Astrocyte of the cerebellum (primary cell): ENCODE results near the gene AK3.

ENCODE experiments used
- DNase-seq: peaks from one replicate; pipeline ENCODE4 v3.0.0-alpha.2; 2011; ENCODE audit warnings: low read depth
- H3K4me3 ChIP-seq: 2 replicates; pipeline ENCODE4 v1.5.1; 2011; ENCODE audit warnings: mild to moderate bottlenecking, low read depth, low read length, moderate library complexity
- in situ Hi-C: cut with HindIII; loops from 2 replicates; pipeline ENCODE4 v1.10.0; 2017; ENCODE audit warnings: low sequenced_read_pairs
- TF ChIP-seq, protein P1 (sequence below): IDR thresholded peaks from 2 replicates; pipeline ENCODE4 v1.5.1; 2012; ENCODE audit warnings: low read length, low read depth, moderate library complexity, mild to moderate bottlenecking; ENCODE audit errors: missing control alignments

Gene AK3

DNA sequence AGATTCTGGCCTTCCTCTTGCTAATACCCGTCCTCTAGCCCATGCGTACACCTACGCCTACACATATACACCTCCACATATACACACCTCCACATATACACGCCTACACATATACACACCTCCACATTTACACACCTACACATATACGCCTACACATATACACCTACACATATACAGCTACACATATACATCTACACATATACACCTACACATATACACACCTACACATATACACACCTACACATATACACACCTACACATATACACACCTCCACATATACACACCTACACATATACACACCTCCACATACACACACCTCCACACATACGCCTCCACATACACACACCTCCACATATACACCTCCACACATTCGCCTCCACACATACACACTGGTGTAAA, 27.2 kb downstream of the AK3 start:
- TF ChIP-seq, protein P1, sequence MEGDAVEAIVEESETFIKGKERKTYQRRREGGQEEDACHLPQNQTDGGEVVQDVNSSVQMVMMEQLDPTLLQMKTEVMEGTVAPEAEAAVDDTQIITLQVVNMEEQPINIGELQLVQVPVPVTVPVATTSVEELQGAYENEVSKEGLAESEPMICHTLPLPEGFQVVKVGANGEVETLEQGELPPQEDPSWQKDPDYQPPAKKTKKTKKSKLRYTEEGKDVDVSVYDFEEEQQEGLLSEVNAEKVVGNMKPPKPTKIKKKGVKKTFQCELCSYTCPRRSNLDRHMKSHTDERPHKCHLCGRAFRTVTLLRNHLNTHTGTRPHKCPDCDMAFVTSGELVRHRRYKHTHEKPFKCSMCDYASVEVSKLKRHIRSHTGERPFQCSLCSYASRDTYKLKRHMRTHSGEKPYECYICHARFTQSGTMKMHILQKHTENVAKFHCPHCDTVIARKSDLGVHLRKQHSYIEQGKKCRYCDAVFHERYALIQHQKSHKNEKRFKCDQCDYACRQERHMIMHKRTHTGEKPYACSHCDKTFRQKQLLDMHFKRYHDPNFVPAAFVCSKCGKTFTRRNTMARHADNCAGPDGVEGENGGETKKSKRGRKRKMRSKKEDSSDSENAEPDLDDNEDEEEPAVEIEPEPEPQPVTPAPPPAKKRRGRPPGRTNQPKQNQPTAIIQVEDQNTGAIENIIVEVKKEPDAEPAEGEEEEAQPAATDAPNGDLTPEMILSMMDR, result no peak
- DNase-seq, result no peak
- no peak overlapping the region for H3K4me3 ChIP-seq
- in situ Hi-C loops, result no loop called here

DNA sequence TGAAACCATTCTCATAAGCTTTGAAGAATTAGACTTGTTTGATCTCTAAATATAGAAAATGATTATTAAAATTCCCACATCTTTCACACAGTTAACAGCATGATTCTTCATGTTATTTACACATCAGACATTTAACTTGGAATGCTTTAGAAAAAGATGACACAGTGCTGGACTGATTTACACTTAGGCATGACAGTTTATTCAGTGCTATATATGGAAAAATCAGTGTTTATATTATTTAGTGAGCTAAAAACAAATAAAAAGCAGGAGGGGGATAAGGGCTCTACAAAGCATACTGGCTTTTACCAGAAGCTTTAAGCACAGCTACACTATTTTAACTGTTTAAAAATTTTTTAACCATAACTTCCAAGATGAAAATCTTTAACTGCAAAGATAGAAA, 31.6 kb downstream of the AK3 start:
- no peak overlapping the region for H3K4me3 ChIP-seq
- TF ChIP-seq, protein P1, result no peak
- no peak for DNase-seq
- in situ Hi-C loops, result no loop called here

DNA sequence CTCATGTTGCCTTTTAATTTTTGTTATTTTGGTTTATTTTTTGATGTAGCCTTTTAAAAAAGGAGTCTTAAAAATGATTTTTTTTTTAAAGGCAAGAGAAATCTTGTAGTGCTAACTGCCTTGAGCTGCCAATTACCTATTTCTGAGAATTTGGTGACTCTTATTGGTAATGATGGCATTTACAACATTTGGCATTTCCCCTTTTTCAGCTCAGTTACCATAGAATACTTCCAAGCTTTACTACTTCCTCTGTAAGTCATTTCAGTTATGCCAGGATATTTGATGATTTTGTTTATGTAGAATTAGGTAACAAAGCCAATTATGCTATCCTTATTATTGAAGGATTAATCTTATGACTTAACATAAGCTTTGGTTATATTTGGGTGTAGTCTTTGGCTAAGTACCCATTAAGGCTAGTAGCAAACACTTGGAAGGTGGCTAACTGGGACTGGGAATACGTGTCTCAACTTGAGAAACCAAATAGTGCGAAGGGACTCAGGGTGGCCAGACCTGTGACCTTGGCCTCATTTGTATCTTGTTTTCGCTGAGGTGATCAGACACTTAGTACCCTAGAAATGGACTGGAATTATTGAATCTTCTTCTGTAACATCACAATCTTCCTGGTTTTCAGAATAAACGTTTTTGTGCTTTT, 33.9 kb downstream of the AK3 start:
- TF ChIP-seq, protein P1, result no peak
- DNase-seq, result no peak
- in situ Hi-C loops, result no loop called here
- H3K4me3 ChIP-seq, result no peak overlapping the region

DNA sequence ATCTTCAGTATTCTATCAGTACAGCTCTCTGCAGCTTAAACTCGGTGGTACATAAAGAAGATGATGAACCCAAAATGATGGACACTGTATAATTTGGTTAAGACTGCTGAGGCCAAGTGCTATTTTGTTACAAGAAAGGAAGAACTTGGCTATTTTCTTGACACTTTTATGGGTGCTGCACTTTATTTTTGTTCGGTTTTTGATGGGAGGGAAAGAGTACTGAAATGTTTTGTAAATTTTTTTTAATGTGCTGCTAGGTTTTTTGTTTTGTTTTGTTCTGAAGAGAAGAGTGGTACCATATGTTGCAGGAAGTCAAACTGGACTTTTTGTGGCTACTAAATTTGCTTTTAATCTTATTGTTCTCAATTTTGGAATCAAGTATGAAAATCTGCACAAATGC, 35.0 kb downstream of the AK3 start:
- no peak for DNase-seq
- in situ Hi-C loops, result no loop called here
- TF ChIP-seq, protein P1, result no peak
- H3K4me3 ChIP-seq, result no peak overlapping the region

DNA sequence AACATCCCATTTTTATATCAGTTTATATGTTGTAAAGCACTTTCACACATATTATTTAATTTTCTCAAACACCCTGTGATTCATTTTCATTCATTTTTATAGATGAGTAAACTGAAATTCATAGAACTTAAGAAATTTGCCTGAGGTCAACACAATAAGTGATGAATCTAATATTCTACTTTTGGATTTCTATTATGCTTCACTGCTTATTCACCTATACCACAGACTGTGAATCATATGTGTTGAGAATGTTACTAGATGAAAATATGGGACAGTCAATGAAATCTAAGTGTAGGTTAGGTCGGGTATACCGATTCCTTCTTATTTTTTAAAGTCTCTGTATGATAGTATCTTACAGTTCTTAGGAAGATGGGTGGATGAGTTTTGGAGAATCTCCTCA, 36.9 kb downstream of the AK3 start:
- in situ Hi-C loops, result loop anchor here (5.0 kb wide), 1 partner anchor 77 kb away; no protein-coding TSS in a partner anchor
- no peak for DNase-seq
- no peak overlapping the region for H3K4me3 ChIP-seq
- TF ChIP-seq, protein P1, result no peak

DNA sequence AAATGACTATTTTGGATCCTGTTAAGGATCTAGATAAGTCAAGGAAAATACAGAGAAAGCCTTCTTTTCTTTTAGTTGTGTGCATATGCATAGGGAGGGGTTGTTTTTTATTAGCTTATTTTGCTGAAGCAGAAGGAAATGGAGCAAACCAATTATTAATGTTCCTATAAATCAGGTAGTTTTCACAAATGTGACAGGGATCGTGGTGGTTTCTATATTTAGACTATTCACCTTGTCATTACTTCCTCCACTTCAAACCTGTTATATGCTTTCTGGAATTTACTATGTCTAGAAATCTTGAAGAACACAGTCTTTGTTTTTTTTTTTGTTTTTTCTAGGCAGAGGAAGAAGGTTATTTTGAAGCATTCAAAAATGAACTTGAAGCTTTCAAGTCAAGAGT, 39.5 kb downstream of the AK3 start:
- TF ChIP-seq, protein P1, result no peak
- no peak for DNase-seq
- H3K4me3 ChIP-seq, result no peak overlapping the region
- in situ Hi-C loops, result loop anchor here (5.0 kb wide), 1 partner anchor 74 kb away; no protein-coding TSS in a partner anchor
